Esophagus squamous epithelium (tissue), 4 donors: ENCODE data around the gene NEUROG2.

Source experiments
- CTCF ChIP-seq, 6 experiments: fragments of 450-650 bp in 4 of 6; fragments of 200-600 bp in 2 of 6; sonication (generic) in 2 of 6; IDR thresholded peaks; one replicate each; pipeline ENCODE4 v1.5.1; 2016 to 2019; ENCODE audit warnings: antibody characterized with exemption in 6 of 6, mild to moderate bottlenecking in 4 of 6, moderate library complexity in 4 of 6
- POLR2A ChIP-seq, 4 donors: fragments of 450-650 bp; IDR thresholded peaks; one replicate each; pipeline ENCODE4 v1.6.1; 2017; ENCODE audit warnings: antibody characterized with exemption in 4 of 4, mild to moderate bottlenecking in 4 of 4, moderate library complexity in 3 of 4

GRCh38 chr4:112550728-112551127 is 34.7 kb upstream of the NEUROG2 start:
- no peak for TF ChIP-seq CTCF (IDR thresholded peaks at IDR 0.05)
- no peak for TF ChIP-seq POLR2A (IDR thresholded peaks at IDR 0.05)
